ENCODE measurements around the gene ADH7.

The ADH7 gene

GRCh38 chr4:99414902-99415301 is 20.2 kb downstream of the ADH7 start:
- DNase-seq: peak in 1 of 2 donors; percentile 15

GRCh38 chr4:99414401-99414800 is 20.7 kb downstream of the ADH7 start:
- DNase-seq: no peak

GRCh38 chr4:99413140-99413539 is 22.0 kb downstream of the ADH7 start:
- no peak for DNase-seq

- DNase-seq: no peak
Observed at GRCh38 chr4:99411041-99411440, 24.1 kb downstream of the ADH7 start.

GRCh38 chr4:99410075-99410474 is 25.1 kb downstream of the ADH7 start:
- DNase-seq: no peak

- DNase-seq: no peak
Observed at GRCh38 chr4:99408346-99408745, 26.8 kb downstream of the ADH7 start.

- DNase-seq: peak; percentile 71 to 72
Observed at GRCh38 chr4:99405433-99406115, 29.6 kb downstream of the ADH7 start.

- DNase-seq: no peak
Observed at GRCh38 chr4:99404595-99405287, 30.4 kb downstream of the ADH7 start.

- DNase-seq: no peak
Observed at GRCh38 chr4:99403380-99404184, 31.6 kb downstream of the ADH7 start.

GRCh38 chr4:99402765-99403164 is 32.4 kb downstream of the ADH7 start:
- no peak for DNase-seq

GRCh38 chr4:99400831-99401230 is 34.3 kb downstream of the ADH7 start:
- DNase-seq: no peak

- DNase-seq: no peak
Observed at GRCh38 chr4:99399017-99399416, 36.1 kb downstream of the ADH7 start.

- no peak for DNase-seq
Observed at GRCh38 chr4:99395595-99396364, 39.4 kb downstream of the ADH7 start.

GRCh38 chr4:99394896-99395295 is 40.2 kb downstream of the ADH7 start:
- DNase-seq: no peak

GRCh38 chr4:99390055-99390454 is 45.1 kb downstream of the ADH7 start:
- no peak for DNase-seq

GRCh38 chr4:99389606-99390005 is 45.5 kb downstream of the ADH7 start:
- DNase-seq: no peak

GRCh38 chr4:99383833-99384392 is 51.2 kb downstream of the ADH7 start:
- DNase-seq: no peak

GRCh38 chr4:99383399-99383798 is 51.7 kb downstream of the ADH7 start:
- DNase-seq: no peak

- DNase-seq: no peak
Observed at GRCh38 chr4:99382745-99383360, 52.3 kb downstream of the ADH7 start.

GRCh38 chr4:99381588-99382175 is 53.5 kb downstream of the ADH7 start:
- no peak for DNase-seq

- DNase-seq: no peak
Observed at GRCh38 chr4:99379571-99379970, 55.6 kb downstream of the ADH7 start.

GRCh38 chr4:99378876-99379275 is 56.3 kb downstream of the ADH7 start:
- DNase-seq: no peak
